Fibroblast of the conjunctiva (primary cell): Measurements from ENCODE around the gene STRAP.
"Not testable (repeated sequence)": the region's sequence is repeated elsewhere in the genome, so short reads cannot be mapped to it uniquely, and the experiment has no call there.

Experiments used
- DNase-seq: peaks from one replicate; pipeline ENCODE4 v3.0.0-alpha.2; 2010; ENCODE audit warnings: low read depth

Gene STRAP

DNA sequence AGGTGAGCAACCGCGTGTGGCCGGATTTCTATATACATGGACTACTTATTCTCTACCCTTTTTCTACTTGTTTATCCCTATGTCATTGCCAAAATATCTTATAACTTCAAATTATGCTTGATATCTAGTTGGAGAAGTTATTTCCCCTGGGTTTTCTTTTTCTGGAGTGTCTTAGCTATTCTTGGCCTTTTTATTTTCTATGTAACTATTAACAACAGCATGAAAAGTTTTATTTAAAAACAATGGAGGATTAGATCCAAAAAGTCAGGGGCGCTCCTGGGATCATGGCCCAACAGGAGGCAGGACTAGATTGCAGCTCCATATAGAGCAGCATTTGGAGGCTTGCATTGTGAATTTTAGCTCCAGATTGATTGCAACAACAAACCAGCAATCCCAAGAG lies 8.6 kb upstream of the STRAP start:
- DNase-seq = no peak

DNA sequence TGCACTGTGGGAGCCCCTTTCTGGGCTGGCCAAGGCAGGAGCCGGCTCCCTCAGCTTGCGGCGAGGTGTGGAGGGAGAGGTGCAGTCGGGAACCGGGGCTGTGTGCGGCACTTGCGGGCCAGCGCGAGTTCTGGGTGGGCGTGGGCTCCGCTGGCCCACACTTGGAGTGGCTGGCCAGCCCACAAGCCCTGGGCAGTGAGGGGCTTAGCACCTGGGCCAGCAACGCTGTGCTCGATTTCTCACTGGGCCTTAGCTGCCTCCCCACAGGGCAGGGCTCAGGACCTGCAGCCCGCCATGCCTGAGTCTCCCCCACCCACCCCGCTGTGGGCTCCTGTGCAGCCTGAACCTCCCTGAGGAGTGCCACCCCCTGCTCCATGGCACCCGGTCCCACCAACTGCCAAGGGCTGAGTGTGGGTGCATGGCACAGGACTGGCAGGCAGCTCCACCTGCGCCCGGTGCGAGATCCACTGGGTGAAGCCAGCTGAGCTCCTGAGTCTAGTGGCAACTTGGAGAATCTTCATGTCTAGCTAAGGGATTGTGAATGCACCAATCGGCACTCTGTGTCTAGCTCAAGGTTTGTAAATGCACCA lies 7.5 kb upstream of the STRAP start:
- not testable (repeated sequence) for DNase-seq

DNA sequence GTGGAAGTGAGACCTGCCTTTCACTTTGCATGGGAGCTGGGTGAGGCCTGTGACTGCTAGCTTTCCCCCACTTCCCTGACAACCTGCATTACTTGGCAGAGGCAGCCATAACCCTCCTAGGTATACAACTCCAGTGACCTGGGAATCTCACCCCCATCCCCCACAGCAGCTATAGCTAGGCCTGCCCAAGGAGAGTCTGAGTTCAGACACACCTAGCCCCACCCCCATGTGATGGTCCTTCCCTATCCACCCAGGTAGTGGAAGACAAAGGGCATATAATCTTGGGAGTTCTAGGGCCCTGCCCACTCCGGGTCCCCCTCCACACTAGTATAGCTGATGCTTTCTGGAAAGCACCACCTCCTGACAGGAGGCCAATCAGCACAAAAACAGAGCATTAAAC lies 6.3 kb upstream of the STRAP start:
- DNase-seq = no peak

DNA sequence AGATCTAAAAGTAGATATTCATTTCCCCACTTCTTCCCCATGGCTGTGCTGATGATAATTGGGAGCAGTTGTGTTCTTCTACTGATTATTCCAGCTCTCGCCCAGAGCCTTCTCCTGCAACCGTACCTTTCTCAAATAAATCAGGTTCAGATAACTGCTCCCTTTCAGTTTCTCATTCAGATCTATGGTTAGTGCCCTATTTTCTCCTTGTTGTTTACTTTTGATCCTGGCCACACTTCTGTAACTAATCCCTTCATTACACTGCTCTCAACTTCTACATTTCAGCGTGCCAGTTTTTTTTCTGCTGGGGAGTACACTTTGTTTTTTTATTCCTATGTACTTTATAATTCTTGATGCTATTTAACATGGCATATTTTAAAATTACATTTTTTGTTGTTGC lies 2.8 kb upstream of the STRAP start:
- DNase-seq = no peak

DNA sequence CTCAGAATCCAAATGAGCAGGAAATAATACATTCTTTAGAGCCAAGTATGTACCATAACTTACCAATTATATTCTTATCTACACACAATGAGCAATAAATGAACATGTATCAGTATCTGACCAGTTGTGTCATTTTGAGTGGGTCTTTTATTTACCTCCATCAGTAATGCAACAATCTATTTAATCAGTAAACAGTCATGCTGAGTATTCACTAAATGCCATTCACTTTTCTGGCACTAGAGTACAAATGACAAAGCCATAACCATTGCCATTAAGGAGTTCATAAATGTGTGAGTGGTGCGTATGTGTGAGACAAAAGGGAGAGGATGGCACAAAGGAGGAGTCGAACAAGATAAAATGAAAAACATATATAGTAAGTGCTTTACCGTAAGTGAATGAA lies 1.5 kb upstream of the STRAP start:
- no peak for DNase-seq

DNA sequence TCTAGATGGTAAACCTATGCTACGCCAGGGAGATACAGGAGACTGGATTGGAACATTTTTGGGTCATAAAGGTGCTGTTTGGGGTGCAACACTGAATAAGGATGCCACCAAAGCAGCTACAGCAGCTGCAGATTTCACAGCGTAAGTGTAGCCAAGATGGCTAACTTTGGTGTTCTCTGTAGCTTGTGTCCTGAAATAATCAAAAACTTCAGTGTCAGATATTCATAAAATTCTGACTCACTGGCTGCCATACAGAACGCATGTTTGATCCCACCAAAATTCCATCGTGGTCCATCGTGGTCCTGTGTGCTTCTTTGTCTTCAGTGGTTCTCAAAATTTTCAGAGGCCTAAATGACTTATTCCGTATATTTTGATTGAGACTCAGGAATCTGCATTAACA lies 1.3 kb downstream of the STRAP start:
- no peak for DNase-seq

DNA sequence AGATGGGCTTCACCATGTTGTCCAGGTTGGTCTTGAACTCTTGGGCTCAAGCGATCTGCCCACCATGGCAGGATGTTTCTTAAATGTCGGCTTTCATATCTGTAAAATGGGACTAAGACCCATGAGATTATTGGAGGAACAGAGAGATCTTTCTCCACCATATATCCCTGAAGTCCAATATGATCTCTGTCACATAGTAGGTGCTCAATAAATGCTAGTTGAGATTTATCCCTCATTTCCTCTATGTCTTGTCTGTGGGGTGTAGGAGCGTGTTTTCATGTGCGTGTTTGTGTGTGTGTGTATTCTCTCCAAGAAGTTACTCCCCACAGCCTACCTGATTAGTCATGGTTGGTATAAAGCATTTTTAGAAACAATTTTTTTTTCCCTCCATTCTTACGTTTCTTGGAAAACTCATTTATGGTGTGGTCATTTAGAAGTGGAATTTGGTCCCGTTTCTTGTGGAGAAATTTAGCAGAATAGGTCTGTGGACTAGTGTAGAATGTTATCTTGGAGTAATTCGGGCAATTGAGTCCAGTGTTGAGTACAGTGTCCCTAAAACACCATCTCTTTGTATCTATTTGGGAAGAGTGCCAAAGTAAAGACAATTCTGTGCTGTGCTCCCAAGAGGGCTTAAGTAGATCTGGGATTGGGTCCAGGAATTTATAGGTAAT lies 4.3 kb downstream of the STRAP start:
- no peak for DNase-seq

DNA sequence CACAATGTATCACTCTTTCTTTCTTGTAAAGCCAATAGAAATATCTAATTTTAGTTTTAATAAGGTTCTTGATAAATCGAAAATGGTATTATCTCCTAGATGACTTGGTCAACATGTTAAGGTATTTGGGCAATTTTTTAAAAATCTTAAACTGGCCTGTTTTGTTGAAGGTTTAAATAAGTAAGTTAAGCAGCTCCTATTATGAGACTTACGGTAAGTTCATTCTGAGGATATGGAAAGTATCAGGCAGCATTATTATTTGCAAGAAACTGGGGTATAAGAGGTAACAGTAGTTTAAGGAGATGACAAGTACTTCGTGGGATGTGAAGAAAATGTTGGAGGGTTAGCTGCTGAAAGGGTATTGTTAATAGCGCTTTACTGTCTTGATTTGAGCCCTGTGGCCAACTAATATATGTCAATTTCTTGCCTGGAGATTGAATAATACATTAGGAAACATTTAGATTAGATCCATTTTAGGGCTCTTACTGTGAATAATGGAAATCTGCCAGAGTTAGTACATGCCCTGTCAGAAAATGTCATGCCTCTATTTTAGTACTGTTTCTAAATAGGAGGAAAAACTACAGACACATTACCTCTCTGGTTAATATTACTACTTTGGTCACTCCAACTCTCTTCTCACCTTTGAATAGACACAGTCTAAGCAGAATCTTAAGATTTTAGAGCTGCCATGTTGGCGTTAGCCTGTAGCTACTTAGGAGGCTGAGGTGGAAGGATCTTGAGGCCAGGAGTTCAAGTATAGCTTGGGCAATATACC lies 5.0 kb downstream of the STRAP start:
- no peak for DNase-seq

DNA sequence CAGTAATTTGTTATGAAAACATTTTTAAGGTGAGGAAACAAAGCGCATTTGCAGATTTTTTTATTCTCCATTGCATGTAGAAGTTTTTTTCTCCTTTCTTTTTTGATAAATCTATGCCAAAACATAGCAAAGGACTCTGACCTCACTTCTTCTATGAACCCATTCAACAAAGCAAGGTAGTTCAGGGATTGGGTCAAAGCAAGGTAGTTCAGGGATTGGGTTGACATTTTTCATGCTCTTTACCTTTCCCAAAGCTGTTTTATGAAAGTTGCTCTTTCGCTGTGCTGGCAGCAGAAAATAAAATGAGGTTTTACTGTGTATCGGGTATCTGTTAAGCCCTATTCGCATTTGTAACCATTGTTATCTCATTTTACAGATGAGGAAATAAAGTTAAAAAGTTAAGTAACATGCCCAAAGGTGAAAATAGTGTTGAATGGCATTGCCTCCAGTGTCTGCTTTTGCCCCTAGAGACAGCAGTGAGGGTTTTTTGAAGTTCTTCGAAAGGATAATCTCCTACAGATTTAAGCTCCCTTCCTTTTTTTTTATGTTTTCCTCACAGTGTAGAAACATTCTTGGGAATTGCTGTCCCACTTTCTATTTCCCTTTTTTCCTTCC lies 10.6 kb downstream of the STRAP start:
- no peak for DNase-seq

DNA sequence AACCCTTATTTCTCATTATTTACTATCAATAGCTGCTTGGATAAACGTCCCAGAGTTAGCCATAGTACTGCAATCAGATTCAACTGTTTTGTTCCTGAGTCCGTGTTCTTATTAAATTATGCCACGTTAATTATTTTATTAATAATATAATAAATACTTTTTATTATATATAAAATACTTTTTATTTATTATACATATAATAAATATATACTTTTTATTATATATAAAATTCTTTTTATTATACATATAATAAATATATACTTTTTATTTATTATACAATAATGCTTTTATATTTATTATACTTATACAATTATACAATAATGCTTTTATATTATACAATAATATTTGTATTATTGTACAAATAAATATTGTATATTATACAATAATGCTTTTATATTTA lies 11.1 kb downstream of the STRAP start:
- no peak for DNase-seq

DNA sequence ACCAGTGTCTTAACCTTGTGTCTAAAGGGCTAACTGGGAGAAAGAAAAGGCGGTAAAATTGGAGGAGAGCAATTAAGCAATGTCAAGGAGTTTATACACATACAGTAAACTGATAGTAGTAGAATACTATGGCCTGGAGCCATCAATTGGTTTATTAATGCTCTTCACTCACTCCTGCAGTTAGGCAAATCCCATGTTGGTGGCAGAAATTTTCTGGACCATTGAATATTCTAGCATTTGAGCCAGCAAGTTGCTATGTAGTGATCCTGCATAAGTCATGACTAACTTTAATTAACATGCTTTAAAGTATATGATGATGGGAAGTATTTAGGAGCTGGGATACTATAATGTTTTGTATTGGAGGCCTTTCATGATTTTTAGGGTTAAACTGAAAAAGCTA lies 14.7 kb downstream of the STRAP start:
- DNase-seq = no peak

DNA sequence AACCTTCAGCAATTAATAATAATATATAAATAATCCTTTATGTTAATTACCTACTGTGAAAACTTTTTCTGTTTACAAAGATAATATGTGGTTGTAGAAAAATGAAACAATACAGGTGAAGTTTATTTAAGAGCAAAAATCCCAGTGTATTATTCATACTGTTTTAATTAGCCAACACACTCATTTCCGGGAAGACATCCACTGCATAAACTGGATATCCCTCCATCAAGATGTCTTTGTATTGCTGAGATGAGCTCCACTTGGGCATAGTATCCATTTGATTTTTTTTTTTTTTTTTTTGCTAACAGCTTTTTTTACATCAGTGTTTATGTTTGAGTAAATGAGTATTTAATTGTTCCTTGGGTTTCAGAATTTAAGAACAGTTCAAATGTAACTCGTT lies 15.2 kb downstream of the STRAP start:
- no peak for DNase-seq

DNA sequence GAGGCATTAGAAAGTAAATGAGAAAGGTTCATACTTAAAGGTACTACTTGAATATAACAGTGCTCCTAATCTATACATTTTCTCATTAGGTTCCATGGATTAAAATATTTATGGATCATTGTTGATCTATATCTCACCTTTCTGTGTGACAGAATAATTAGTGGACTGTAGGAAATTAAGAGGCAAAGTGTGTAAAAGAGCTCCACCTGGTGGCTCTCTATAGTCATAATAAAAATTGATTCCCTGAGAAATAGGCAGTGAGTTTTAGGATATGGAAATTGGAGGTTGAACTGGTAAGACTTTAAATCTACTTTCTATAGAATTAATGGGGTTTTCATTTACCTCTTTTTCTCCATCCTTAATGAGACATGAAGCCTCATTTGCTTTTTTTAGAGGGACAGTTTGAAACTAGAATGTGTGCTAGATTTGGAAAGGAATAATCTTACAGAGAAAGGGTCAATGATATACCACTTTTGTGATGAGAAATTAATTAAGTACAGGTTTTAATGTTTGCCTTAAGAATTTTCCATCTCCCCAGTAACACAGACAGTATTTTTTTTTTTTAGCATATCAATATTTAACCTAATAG lies 17.2 kb downstream of the STRAP start:
- no peak for DNase-seq

DNA sequence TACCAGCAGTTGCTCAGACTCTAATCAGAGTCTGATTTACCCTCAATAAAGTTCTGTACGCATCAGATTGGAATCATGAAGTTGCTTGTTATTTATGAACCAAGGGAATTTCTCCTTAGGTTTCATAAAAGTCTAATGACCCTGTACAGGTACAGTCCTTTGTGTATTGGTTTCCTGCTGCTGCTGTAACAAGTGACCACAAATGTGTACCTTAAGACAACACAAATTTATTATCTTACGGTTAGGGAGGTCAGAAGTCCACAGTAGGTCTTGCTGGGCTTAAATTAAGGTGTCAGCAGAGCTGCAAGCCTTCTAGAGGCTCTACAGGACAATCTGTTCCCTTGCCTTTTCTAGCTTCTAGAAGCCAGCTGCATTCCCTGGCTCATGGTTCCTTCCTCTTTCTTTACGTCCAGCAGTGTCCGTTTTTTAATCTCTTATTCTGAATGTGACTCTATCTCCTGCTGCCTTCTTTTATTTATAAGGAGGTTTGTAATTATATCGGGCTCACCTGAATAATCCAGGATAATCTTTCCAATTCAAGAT lies 22.3 kb downstream of the STRAP start:
- no peak for DNase-seq

DNA sequence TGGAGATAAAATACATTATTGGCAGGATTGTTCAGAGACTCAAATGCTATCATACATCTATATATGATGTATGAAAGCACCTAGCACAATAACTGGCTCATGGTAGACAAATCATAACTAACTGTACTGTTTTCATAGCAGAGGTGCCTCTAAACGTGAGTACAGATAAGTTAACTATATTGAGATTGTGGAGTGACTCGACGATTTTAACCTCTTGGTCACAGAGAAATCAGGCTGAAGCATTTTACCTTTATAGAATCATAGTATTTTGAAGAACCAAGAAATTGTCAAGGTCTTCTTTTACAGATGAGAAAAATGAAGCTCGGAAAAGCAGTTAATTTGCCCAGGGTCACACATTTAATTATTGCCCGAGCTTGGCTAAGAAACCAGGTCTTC lies 28.3 kb downstream of the STRAP start:
- DNase-seq = no peak

DNA sequence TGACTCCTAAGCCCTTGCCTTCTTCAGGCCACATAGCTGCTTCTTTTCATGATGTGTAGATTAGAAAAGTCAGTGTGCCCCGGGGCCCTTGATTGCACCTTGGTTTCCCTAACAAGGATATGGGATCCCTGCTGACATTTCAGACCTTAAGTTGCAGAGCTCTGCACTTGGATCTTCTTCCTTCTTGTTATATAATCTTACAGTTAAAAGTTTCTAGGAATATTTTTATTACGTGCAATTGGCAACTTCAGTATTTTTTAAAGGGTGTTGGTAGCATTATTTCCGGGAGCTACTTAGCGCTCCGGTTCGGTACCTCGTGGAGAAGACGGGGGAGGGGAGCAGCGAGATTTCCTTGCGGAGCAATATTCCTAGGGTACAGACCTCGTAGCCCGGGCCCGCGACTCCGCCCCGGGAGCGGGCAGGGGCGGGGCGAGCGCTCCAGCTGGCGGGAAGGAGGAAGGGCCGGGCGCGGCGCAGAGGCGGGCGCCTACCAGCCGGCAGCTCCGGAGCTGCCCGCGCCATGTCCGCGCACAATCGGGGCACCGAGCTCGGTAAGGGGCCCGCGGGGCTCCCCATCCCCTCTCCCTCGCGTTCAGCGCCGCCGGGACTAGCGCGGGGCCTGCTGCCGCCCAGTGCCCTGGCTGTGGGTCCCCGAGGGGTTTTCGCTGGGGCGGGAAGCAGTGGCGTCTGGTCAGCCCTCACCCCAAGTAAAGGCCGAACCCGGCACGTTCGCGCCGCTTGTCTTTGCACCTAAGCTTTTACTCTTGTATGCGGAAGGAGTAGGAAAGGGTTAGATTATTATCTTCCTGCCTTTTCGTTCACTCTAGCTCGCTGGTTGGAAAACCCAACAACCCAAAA lies 28.9 kb downstream of the STRAP start, which contains the start of gene DERA:
Gene DERA, plus strand, starts transcription at position 469 of the 858 bp plus-strand sequence. Its CDS starts 52 bp downstream, at position 521.
- peak; percentile 22 for DNase-seq

DNA sequence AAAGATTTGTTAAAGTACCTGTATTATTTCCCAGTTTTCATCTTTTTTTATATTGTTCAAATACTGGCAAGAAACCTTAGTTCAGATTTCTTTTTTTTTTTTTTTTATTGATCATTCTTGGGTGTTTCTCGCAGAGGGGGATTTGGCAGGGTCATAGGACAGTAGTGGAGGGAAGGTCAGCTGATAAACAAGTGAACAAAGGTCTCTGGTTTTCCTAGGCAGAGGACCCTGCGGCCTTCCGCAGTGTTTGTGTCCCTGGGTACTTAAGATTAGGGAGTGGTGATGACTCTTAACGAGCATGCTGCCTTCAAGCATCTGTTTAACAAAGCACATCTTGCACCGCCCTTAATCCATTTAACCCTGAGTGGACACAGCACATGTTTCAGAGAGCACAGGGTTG lies 29.7 kb downstream of the STRAP start:
- not testable (repeated sequence) for DNase-seq

DNA sequence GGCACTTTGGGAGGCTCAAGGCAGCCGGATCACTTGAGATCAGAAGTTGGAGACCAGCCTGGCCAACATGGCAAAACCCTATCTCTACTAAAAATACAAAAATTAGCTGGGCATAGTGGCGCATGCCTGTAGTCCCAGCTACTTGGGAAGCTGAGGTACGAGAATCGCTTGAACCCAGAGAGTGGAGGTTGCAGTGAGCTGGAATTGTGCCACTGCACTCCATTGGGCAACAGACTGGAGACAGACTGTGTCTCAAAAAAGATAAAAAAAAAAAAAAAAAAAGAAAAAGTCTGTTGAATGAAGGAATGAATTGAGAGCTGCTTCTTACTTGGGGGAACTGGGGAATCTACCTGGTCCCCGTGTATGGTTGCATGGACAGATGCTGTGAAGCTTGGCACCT lies 31.9 kb downstream of the STRAP start:
- DNase-seq = not testable (repeated sequence)

DNA sequence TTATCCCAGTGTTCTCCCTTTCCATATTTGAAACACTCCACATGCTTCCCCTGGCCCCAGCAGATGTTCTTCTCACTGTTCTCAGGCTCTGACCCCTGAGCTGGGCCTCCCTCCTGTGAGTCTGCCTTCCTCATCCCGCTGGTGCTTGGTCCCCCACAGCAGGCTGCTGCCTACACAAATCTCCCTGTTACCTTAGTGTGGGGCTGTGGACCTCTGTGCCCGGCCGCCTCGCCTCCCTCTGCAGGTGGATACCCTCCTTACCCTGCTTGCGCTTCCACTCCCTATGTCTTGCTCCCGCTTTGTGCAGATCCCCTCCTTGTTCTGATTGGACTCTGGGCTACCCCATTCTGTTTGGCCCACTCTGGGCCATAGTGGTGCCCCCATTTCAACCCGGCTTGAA lies 35.9 kb downstream of the STRAP start:
- no peak for DNase-seq

DNA sequence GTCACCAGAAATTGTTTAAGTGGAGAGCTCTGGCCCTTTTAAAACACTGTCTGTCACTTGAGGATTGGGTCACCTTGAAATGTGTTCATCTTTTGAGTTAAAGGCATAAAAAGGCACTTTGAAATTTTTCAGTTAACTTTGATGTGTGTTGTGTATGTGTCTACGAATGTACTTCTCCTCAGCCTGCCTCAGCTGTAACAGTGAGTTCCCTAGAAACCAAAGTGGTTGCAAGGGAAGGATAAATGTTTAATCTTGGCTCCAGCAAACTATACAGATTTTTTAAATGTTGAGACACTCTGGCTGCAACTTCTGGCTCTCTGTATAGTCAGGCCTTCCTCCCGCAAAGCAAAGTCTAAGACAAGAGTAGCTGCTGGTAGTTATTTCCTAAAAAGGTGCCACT lies 37.2 kb downstream of the STRAP start:
- no peak for DNase-seq

DNA sequence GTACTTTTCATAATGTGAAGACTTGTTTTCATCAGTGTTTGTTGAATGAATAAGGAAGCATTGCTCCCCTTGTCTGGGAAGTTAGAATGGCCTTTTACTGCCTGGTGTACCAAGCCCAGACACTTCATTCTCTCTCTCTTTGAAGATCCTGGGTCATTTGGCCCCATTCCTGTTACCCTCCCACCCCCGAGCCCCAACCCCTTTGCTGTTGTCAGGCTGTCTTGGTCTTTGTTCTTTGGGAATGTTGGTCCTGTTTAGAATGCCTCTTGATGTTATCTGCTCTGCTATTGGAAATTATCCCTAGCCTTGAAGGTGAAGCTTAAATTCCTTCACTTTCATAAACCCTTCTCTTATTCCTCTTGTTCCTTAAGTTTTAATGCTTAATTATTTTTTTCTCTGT lies 42.8 kb downstream of the STRAP start:
- no peak for DNase-seq
